DMS 273 (cell line): ENCODE results near the gene FILIP1.
"Not testable (repeated sequence)": the region's sequence is repeated elsewhere in the genome, so short reads cannot be mapped to it uniquely, and the experiment has no call there.

Experiments used
- DNase-seq: peaks from one replicate; lab custom pipeline; 2025; ENCODE audit not compliant: unreplicated experiment; lab: John Stamatoyannopoulos, UW

The FILIP1 gene

DNA sequence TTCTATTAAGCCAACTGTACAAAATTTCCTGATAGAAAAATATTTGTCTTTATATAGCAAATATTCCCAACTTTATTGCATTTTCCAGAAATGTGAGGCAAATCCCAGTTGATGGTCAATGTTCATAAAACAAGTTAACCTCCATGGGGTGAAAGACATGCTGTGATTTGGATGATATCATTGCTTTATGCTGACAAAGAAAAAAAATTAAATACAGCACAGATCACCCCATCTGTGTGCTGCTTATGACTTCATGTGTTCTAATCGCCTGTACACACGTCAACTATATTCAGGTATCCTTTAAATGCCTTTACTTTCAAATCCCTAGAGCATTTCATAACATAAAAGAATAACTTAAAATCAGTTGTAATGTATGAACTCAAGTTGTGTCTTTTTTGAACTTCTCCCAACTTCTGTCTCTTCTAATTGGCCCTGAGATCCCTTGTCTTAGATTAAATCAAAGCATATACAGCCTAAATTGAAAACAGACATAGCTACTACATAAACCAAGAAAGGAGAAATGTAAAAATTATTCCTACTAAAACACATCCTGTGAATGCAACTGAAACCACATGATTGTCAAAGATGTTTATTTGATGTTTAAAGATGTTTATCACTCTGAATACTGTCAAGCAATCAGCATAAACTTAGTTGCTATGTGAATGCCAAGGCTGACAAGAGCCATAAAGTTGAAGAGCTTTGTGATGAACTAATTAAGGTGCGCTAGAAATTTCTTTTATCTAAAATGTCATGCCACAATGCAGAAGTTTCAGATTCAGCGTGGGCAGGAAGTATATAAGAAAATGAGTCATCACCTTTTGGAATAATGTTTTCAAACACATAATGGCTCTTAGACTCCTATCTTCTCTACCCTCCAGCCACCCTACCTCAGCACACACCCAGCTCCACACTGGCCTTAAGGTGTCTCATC, 68.7 kb downstream of the FILIP1 start:
- DNase-seq: no peak

DNA sequence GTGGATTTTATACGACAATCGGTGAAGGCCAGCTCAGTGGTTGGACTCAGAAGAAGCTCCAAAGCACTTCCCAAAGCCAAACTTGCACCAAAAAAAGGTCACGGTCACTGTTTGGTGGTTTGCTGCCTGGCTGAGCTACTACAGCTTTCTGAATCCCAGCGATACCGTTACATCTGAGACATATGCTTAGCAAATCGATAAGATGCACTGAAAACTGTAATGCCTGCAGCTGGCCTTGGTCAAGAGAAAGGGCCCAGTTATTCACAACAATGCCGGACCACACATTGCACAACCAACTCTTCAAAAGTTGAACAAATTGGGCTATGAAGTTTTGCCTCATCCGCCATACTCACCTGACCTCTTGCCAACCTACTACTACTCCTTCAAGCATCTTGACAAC, 70.2 kb downstream of the FILIP1 start:
- no peak for DNase-seq

DNA sequence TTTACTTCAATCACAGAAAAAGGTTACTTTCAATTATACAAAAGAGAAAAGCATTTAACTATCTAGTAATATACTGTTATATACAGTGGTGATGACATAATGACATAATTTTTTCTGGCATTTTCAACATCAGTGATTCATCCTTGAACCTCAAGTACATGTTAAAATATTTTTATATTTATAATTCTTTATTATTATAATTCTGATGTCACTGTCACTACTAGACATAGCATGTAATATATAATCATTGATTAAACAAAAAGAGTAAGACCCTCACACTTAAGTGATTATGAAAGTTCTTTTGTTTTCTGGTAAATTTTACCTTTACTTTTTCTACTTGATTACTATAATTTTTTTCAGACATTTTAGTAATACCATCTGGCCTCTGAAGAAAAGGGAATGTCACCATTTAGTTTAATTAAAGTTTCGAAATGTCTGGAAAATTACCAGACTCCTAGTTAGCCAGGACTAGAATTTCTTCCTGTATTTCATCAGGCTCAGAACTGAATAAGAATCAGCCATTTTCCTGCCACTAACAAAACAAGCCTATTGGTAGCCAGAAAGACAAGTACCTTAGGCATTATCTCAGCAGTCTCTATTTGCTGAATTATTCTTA, 71.5 kb downstream of the FILIP1 start:
- DNase-seq: no peak

DNA sequence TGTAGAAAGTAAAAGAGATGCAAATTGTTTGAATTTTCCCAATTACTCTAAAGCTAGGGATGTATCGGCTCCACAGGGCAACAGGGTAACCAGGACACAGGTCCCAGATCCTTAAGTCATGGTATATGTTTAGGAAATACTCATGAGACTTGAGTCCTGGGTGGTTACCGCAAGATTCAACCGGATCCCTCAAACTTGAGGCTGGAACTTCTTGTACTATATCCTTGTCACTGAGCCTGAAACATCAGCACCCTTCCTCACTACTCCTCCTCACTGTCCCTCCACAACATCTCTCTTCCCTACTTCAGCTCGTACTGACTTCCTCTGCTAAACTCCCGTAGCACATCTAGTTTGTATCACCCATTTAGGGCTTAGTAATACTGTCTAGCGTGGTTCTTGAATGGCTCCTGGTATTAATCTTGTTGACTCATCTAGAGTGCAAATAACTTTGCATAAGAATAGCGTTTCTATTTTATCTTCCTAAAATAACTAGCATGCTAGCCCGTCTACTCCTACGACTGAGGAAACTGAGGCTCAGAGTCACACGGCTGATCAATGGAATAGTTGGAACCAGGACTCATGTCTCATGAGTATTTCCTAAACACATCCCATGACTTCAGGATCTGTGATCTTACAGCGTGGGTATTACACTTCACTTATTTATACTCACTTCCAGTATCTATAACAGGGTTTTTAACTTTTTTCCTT, 72.1 kb downstream of the FILIP1 start:
- no peak for DNase-seq

DNA sequence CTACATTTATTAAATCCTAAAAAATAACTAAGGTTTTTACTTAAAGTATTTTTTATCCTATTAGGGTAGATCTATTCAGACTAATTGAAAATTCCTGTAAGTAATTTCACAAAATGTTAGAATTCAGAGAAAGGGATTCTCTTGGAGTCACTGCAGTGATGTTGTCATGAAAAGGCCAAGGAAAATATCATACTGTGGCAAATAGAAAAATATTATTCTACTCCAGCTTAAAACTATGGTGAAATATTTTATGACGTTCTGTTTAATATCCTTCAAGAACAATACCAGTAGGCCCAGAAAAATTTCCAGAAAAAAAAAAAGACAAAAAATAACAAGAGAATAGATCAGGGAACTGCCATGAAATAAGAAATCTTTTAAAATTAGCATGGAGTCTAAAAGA, 73.6 kb downstream of the FILIP1 start:
- no peak for DNase-seq

DNA sequence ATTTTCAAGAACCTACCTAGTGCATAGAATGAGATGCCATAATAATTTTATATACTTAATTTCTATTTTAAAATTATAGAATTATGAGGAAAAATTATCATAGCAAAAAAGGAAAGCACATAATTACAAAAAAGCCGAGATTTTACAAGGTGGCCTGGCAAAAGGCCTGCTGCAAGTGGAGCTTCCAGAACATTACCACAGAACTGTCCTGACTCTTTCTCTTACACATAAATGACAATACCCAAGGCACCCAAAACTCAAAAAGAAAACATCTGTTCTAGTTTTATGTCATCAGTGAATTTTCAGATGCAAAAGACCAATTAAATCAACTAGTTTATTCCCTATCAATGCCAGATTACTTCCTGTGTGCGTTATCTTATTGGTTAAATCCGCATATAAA, 74.2 kb downstream of the FILIP1 start:
- DNase-seq: no peak

DNA sequence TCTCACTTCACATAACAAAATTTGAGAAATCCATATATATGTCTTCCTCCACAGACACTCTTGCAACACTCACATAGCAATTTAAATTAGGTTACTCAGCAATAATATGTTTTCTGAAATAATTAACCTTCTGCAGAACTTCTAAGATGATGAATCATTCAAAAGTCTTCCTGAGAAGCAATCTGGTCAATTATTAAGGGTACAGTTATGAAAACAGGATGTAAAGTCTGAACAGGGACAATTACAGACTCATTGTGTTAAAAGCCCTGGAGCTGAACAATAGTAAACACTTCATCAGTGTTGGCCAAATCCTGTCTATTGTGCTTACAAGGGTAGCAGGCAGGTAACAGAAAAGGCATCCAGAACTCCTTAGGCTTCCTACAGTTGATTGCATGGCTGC, 75.4 kb downstream of the FILIP1 start:
- DNase-seq: no peak

DNA sequence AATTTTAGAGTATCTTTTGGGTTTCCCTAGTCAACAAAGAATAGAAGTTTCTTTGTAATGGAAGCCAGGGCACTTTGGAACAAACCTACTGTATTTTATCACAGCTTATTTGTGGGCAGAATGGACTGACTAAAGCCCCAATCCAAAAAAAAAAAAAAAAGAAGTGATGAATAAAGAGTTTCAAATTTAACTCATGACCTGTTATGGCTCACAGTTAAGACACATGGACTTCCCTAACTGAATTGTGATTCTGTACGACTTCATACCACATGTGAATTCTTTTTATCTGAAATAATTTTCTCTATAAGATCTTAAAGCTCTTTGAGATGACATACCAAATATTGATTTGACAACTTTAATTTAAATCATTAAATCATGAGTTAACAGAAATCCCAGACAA, 77.2 kb downstream of the FILIP1 start:
- DNase-seq: no peak

DNA sequence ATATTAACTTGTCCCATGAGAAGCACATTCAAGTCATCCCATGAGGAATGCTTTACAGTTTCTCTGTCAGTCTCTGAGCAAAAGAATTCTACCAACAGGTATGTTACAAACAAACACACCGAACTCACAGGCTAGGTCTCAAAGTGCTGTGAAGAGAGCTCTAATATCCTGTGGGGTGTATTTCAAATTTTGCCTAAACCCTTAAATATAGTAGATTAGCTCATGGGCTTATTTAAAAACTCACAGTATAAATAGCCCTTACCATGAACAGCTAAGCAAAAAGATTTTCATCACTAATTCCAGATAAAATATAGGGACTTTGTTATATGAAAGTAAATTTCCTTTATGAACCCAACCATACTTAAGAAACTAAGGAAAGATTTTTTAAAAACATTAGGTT, 77.8 kb downstream of the FILIP1 start:
- DNase-seq: no peak

DNA sequence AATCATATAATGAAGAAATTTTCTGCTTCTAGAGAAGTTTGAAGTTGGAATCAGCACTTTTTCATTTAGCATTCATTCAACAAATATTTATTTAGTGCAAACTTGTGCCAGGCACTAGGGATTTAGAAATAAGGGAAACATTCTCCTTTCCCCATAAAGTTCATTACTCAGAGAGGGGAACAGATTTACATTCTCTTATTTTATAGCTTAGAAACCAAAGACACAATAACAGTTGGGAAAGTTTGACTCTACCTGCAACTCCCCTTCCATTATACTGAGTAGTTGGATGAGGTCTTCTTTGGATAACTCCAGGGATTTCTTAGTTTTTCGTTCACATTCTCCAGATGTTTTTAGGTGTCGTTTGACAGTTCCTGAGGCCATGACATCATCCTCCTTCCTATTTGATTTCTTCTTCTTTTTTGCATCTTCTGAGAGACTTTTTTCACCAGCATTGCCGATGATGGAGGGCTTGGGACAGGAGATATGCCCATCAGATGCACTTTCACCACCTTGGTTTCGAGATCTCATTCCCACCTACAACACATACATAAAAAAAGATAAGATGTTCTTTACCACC, 79.1 kb downstream of the FILIP1 start:
- DNase-seq: no peak

DNA sequence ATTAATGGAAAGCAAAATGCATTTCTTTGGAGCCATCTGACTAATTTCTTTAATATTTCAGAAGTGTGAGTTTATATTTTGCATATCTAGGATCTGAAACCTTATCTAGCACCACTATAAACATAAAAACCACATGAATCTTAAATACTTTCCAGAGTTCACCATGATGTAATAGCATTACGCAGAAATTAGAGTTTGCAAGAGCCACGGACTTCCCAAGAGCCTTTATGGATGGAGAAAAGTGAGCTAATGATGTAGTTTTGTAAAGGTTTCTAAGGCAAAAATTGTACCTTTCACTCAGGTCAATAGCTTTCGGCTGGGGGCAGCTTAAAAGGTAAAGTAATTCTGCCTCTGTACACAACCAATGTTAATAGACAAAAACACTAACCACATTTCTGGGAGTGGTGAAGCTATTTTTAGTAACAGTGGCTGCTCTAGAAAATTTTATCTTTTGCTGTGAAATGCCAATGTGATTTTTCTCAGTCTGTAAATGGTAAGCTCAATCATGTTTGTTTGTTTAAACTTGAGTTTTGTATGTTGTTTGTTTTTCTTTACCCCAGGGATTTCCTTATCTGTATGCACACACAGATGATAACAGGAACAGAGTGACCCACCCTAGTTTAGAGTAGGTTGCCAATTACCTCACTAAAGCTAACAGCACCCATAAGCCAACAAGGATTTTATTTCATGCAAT, 80.5 kb downstream of the FILIP1 start:
- DNase-seq: no peak

DNA sequence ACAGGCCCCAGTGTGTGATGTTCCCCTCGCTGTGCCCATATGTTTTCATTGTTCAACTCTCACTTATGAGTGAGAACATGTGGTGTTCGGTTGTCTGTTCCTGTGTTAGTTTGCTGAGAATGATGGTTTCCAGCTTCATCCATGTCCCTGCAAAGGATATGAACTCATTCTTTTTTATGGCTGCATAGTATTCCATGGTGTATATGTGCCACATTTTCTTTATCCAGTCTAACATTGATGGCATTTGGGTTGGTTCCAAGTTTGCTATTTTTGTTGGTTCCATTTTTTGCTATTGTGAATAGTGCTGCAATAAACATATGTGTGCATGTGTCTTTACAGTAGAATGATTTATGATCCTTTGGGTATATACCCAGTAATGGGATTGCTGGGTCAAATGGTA, 83.0 kb downstream of the FILIP1 start:
- DNase-seq: not testable (repeated sequence)

DNA sequence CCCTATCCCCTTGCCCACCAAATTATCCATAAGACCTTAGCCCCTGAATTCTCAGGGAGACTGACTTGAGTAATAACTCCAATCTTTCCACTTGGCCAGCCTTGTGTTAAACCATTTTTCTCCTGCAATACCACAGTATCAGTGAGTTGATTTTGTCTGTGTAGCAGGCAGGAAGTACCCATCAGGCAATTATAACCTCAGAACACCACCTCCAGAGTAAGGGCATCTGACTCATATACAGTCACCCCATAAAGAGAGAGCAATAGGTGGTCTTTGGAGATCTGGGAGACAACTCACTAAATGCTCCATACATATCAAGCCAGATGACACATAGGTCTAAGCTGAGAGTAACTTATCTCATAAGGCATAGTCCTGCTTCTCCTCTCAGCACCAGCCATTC, 83.7 kb downstream of the FILIP1 start:
- no peak for DNase-seq

DNA sequence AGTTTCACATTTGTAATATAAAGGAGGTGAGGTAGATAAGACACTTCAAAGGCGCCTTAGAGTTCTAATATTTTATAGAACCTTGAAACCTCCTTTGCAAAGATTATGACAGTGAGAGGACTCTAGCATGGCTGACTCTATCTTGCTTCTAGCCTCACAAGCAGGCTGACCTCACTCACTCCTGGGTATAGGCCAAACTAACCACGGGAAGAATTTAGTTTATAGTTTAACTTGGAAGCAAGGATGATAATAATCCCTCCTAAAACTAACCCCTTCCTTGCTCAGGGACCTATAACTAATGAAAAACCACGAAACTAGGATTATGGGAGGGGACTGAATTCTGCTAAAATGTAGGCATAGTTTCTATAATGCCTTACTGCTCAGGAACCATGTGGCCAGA, 84.3 kb downstream of the FILIP1 start:
- DNase-seq: no peak

DNA sequence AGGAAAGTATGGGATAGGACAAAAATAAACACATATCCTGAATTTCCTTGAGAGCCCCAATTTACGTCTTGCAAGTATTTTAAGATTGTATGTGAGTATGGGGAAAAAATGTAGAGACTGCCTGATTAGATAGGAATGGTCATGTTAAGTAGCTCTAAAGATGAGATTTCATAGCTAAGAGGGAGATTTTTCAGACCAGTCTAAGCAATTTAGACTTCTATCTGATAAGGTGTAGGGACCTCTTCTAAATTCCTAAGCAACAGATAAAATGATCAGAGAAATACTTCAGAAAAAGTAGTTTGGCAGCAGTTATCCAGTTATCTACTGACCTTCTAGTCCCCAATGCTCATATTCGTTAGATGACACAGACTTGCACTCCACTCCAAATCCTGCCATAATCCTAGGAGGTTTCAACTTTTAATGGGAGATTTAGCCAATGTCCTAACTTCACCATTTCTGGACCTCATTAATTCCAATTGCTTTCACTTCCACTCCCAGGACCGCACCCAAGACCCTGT, 90.0 kb downstream of the FILIP1 start:
- no peak for DNase-seq

DNA sequence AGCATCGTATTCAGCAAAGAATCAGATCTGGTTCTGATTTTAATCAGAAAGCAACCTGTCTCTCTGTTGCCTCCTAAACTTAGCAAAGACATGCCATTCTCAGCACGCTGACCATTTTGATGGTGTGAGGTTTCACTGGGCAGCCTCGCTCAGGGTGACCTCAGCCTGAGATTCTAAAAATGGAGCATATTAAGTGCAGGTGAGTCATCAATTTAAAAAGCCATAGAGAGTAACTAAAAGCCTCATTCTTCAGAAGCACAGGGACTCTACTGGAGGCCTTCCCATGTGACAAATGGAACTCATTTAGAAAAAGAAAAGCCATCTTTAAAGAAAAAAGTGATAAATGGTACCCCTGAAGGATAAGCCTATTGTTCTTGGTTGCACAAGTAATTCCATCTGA, 91.3 kb downstream of the FILIP1 start:
- DNase-seq: no peak

DNA sequence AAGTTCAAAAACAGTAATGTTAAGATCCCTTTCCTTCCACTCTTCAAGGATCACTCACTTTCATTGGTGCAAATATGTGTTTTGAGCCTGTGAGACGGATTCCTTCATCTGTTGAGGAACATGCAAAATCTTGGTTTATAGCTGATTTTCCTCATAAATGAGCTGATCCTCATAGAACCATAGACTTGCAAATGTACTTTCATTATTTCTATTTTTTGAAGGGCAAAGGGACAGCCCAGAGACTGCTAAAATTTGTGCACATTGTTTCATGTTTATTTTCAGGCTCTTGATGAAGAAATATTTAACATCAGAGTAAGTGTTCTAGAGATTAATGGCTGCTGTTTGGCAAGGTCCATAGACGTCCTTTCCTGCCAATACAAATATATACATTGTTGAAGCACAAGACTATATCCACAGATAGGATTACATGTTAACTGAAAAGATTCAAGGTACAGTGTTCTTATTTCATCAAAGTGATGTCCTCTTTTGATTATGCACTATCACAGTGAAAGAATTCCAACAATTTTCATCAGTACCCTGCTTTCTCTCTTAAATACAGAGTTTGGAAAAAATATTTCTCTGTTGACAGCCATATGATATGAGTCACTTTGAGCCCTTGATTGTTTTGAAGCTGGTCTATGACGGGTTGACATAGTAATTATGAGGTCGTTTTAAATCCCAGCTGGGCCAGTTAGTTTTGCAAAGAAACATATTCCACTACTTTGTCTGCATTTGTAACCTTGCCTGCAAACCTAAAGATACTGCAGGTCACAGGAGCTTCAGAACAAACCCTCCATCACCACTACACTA, 95.7 kb downstream of the FILIP1 start:
- no peak for DNase-seq

DNA sequence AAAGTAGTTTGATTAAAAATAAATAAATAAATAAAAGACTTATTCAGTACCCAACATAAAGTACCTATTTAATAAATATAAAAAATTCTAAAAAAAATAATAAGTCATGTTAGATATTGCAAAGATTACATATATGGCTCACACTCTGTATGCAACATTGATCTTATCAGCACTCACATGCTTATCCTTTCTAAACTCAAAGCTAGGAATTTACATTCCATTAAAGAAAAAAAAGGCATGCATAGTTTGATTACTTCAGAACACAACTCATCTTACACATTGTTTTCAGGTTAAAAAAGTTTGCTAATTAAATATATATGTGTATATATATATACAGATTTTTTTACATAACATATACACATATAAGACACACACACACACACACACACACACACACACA, 96.4 kb downstream of the FILIP1 start:
- DNase-seq: no peak

DNA sequence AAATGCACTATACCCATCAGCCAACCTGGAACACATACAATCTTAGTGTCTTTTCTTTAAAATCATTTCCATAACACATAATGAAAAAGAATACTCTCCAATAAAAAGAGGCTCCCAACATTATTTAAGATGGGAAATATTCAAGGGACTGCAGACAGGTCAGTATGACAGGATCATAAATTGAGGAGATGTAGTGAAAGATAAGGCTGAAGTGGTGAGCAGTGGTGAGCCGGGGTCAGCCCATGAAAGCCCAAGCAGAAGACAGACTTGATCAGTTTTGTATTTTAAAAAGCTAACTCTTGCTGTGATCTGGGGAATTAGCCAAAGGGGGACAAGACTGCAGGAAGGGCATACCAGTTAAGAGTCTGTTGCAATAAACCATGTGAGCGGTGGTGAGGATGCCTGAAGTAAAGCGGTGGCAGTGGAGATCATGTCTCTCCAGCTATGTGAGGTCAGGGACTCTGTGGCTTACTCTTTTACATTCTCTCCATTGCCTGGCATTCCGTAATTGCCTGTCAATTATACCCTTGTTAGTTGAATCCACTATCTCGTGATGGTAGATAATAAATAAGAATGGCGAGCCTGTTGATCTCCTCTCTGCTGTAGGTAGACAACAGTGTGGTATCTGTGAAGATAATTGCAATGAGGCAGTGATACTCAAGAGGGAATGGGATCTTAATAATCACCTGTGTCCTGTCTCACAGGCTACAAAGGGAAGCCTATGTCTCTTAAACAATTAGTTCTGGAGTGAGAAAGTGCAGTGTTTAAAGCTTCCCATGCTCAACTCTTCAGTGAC, 97.4 kb downstream of the FILIP1 start:
- DNase-seq: no peak
